Tibial nerve (tissue), 4 donors: Measurements from ENCODE around the gene SLC35F5.

ENCODE experiments used
- EP300 ChIP-seq, 2 donors: sonication (generic); formaldehyde crosslinking; IDR thresholded peaks; one replicate each; pipeline ENCODE4 v1.6.1; 2017; ENCODE audit warnings: antibody characterized with exemption in 2 of 2, mild to moderate bottlenecking in 1 of 2
- POLR2A ChIP-seq, 2 donors: fragments of 450-650 bp; IDR thresholded peaks; one replicate each; pipeline ENCODE4 v1.6.1; 2017; ENCODE audit warnings: antibody characterized with exemption in 2 of 2, mild to moderate bottlenecking in 2 of 2, moderate library complexity in 2 of 2
- TF ChIP-seq, protein P1 (sequence below), 5 experiments: fragments of 200-600 bp in 3 of 5; fragments of 450-650 bp in 2 of 5; sonication (generic) in 3 of 5; IDR thresholded peaks; one replicate each; pipeline ENCODE4 v1.5.1; 2016 to 2019; ENCODE audit warnings: antibody characterized with exemption in 5 of 5, mild to moderate bottlenecking in 3 of 5, moderate library complexity in 2 of 5

DNA sequence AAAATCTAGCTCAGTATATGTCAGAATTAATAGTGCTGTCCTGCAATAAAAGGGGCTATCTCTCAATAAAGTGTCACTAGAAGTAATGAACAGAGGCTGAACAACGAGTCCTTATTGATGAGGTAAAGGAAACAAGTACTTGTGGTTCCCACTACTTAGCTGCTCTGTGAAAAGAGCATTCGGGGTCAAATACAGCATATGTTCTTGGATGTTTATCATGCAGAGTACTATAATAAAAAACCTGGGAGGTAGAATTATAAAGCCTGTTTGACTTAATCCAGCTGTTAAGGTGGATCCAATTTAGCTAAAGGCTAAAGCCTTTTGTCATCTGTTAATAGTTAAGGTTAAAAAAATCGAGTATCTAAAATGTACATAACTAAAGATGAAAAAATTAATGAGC, 32.4 kb downstream of the SLC35F5 start:
- TF ChIP-seq, protein P1, sequence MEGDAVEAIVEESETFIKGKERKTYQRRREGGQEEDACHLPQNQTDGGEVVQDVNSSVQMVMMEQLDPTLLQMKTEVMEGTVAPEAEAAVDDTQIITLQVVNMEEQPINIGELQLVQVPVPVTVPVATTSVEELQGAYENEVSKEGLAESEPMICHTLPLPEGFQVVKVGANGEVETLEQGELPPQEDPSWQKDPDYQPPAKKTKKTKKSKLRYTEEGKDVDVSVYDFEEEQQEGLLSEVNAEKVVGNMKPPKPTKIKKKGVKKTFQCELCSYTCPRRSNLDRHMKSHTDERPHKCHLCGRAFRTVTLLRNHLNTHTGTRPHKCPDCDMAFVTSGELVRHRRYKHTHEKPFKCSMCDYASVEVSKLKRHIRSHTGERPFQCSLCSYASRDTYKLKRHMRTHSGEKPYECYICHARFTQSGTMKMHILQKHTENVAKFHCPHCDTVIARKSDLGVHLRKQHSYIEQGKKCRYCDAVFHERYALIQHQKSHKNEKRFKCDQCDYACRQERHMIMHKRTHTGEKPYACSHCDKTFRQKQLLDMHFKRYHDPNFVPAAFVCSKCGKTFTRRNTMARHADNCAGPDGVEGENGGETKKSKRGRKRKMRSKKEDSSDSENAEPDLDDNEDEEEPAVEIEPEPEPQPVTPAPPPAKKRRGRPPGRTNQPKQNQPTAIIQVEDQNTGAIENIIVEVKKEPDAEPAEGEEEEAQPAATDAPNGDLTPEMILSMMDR (IDR thresholded peaks at IDR 0.05), result no peak
- TF ChIP-seq POLR2A (IDR thresholded peaks at IDR 0.05) (no peak), EP300 (IDR thresholded peaks at IDR 0.05) (no peak)
